ENCODE results near the gene ALOXE3.

The ALOXE3 gene

DNA sequence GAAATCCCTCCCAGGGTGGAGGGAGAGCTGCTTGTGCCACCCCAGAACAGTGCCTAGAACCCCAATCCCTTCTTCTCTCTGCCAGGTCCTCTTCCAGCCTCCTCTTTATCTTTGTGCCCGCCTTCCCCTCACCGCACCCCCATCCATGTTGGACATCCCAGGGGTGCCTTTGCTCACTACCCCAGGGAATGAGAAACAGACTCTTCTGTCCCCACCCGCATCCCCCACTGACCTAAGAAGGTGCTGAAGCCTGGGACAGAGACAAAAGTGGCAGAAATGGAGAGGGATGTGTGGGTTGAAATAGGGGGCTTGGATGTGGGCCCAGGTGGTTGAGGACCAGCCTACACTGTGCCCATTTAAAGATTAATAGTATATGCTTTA lies 62.5 kb downstream of the ALOXE3 start:
- Histone ChIP-seq H3K36me3 (replicated peaks; ENCODE audit: insufficient read depth, low read length) (no peaks in the 10 kb centered on the region), H3K27me3 (replicated peaks; ENCODE audit: insufficient read depth, low read length) (peaks cover 79% of the 10 kb centered on the region), H3K27ac (ENCODE audit: low read length) (no peak overlapping the region), H3F3A (ENCODE audit: insufficient read depth, low read length) (no peaks in the 10 kb centered on the region), H3K9me3 (replicated peaks; ENCODE audit: insufficient read depth, low read length) (no peaks in the 10 kb centered on the region), H4K20me1 (ENCODE audit: insufficient read depth, low read length) (no peaks in the 10 kb centered on the region), H3K9me2 (replicated peaks; ENCODE audit: insufficient read depth, low read length) (no peaks in the 10 kb centered on the region), H3K4me3 (ENCODE audit: low read length) (no peak overlapping the region), H3K4me1 (ENCODE audit: low read length) (no peaks in the 10 kb centered on the region), H3K9ac (ENCODE audit: low read length) (no peak overlapping the region), H3K79me2 (ENCODE audit: low read length) (no peaks in the 10 kb centered on the region), H2AFZ (ENCODE audit: low read length) (no peak overlapping the region), H3K4me2 (ENCODE audit: low read depth, low read length) (no peak overlapping the region)
- no peak for TF ChIP-seq EZH2phosphoT487 (IDR thresholded peaks at IDR 0.05; ENCODE audit: low read length)
- TF ChIP-seq, protein P1, sequence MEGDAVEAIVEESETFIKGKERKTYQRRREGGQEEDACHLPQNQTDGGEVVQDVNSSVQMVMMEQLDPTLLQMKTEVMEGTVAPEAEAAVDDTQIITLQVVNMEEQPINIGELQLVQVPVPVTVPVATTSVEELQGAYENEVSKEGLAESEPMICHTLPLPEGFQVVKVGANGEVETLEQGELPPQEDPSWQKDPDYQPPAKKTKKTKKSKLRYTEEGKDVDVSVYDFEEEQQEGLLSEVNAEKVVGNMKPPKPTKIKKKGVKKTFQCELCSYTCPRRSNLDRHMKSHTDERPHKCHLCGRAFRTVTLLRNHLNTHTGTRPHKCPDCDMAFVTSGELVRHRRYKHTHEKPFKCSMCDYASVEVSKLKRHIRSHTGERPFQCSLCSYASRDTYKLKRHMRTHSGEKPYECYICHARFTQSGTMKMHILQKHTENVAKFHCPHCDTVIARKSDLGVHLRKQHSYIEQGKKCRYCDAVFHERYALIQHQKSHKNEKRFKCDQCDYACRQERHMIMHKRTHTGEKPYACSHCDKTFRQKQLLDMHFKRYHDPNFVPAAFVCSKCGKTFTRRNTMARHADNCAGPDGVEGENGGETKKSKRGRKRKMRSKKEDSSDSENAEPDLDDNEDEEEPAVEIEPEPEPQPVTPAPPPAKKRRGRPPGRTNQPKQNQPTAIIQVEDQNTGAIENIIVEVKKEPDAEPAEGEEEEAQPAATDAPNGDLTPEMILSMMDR (IDR thresholded peaks at IDR 0.05; ENCODE audit: low read length): no peak
- TF ChIP-seq EZH2 (optimal IDR thresholded peaks at IDR 0.05; ENCODE audit: low read depth, low read length): no peak
- DNase-seq: no peak

DNA sequence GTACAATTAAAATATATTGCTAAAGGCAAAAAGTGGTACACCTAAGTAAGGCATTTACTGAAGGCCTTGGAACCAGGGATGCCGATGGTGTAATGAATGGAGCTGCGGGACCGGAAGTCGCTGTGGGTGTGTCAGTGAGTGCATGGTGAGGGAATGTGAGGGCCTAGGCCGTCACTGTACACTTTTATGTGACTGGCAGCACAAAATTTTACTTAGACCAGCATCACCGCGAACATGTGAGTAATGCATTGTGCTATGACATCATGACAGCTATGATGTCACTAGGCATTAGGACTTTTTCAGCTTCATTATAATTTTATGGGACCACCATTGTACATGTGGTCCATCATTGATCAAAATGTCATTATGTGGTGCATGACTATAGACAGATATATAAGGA lies 64.7 kb downstream of the ALOXE3 start:
- Histone ChIP-seq H3K9me3 (replicated peaks; ENCODE audit: insufficient read depth, low read length) (no peaks in the 10 kb centered on the region), H3K27ac (ENCODE audit: low read length) (no peak overlapping the region), H3K36me3 (replicated peaks; ENCODE audit: insufficient read depth, low read length) (no peaks in the 10 kb centered on the region), H3K9me2 (replicated peaks; ENCODE audit: insufficient read depth, low read length) (no peaks in the 10 kb centered on the region), H3K27me3 (replicated peaks; ENCODE audit: insufficient read depth, low read length) (peaks cover 79% of the 10 kb centered on the region), H3K4me2 (ENCODE audit: low read depth, low read length) (no peak overlapping the region), H4K20me1 (ENCODE audit: insufficient read depth, low read length) (no peaks in the 10 kb centered on the region), H3K79me2 (ENCODE audit: low read length) (no peaks in the 10 kb centered on the region), H3F3A (ENCODE audit: insufficient read depth, low read length) (no peaks in the 10 kb centered on the region), H3K4me3 (ENCODE audit: low read length) (no peak overlapping the region), H3K9ac (ENCODE audit: low read length) (no peak overlapping the region), H3K4me1 (ENCODE audit: low read length) (no peaks in the 10 kb centered on the region), H2AFZ (ENCODE audit: low read length) (no peak overlapping the region)
- TF ChIP-seq EZH2phosphoT487 (IDR thresholded peaks at IDR 0.05; ENCODE audit: low read length) (no peak), EZH2 (optimal IDR thresholded peaks at IDR 0.05; ENCODE audit: low read depth, low read length) (no peak)
- TF ChIP-seq, protein P1 (IDR thresholded peaks at IDR 0.05; ENCODE audit: low read length): no peak
- DNase-seq: no peak

DNA sequence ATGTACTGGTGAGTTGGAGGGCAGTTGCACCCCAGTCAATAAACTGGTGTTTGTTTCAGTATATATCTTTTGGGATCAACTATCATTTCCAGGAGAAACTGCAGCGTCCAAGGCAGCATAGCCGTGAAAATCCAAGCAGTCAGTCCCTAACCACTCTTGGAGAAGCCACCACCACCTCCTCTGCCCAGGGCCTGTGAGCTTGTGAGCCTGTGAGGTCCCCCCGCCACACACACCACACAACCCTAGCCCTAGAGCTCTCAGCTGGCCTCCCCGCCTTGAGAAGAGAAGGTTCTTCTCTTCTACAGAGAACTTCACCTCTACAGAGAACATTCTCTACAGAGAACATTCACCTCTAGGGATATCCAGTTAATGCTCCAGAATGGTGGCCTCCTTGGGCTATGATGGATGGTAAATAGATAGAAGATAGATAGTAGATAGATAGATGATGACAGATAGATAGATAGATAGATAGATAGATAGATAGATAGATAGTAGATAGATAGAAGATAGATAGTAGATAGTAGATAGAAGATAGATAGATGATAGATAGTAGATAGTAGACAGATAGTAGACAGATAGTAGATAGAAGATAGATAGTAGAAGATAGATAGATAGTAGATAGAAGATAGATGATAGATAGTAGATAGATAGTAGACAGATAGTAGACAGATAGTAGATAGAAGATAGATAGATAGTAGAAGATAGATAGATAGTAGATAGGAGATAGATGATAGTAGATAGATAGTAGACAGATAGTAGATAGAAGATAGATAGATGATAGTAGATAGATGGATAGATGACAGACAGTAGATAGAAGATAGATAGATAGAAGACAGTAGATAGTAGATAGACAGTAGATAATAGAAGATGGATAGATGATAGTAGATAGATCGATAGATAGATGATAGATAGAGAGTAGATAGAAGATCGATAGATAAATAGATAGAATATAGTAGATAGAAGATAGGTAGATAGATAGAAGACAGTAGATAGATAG lies 65.8 kb downstream of the ALOXE3 start:
- no peak overlapping the region for H3K4me3 ChIP-seq (ENCODE audit: low read length)
- no peaks in the 10 kb centered on the region for H3F3A ChIP-seq (ENCODE audit: insufficient read depth, low read length)
- no peak overlapping the region for H2AFZ ChIP-seq (ENCODE audit: low read length)
- H3K9me3 ChIP-seq (replicated peaks; ENCODE audit: insufficient read depth, low read length): no peaks in the 10 kb centered on the region
- no peak overlapping the region for H3K9ac ChIP-seq (ENCODE audit: low read length)
- TF ChIP-seq, protein P1 (IDR thresholded peaks at IDR 0.05; ENCODE audit: low read length): no peak
- TF ChIP-seq EZH2 (optimal IDR thresholded peaks at IDR 0.05; ENCODE audit: low read depth, low read length): no peak
- TF ChIP-seq EZH2phosphoT487 (IDR thresholded peaks at IDR 0.05; ENCODE audit: low read length): no peak
- H3K27me3 ChIP-seq (replicated peaks; ENCODE audit: insufficient read depth, low read length): peaks cover 81% of the 10 kb centered on the region
- H3K36me3 ChIP-seq (replicated peaks; ENCODE audit: insufficient read depth, low read length): no peaks in the 10 kb centered on the region
- H3K79me2 ChIP-seq (ENCODE audit: low read length): no peaks in the 10 kb centered on the region
- no peak for DNase-seq
- no peak overlapping the region for H3K27ac ChIP-seq (ENCODE audit: low read length)
- no peak overlapping the region for H3K4me2 ChIP-seq (ENCODE audit: low read depth, low read length)
- H3K4me1 ChIP-seq (ENCODE audit: low read length): no peaks in the 10 kb centered on the region
- H3K9me2 ChIP-seq (replicated peaks; ENCODE audit: insufficient read depth, low read length): no peaks in the 10 kb centered on the region
- no peaks in the 10 kb centered on the region for H4K20me1 ChIP-seq (ENCODE audit: insufficient read depth, low read length)
